GM10847 (cell line): ENCODE measurements around the gene EFNA4.

Experiments
- POLR2A ChIP-seq: IDR thresholded peaks from 2 replicates; pipeline ENCODE4 v1.6.1; 2011; ENCODE audit not compliant: insufficient read length; ENCODE audit errors: extremely low read depth

EFNA4 gene, protein sequence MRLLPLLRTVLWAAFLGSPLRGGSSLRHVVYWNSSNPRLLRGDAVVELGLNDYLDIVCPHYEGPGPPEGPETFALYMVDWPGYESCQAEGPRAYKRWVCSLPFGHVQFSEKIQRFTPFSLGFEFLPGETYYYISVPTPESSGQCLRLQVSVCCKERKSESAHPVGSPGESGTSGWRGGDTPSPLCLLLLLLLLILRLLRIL

DNA sequence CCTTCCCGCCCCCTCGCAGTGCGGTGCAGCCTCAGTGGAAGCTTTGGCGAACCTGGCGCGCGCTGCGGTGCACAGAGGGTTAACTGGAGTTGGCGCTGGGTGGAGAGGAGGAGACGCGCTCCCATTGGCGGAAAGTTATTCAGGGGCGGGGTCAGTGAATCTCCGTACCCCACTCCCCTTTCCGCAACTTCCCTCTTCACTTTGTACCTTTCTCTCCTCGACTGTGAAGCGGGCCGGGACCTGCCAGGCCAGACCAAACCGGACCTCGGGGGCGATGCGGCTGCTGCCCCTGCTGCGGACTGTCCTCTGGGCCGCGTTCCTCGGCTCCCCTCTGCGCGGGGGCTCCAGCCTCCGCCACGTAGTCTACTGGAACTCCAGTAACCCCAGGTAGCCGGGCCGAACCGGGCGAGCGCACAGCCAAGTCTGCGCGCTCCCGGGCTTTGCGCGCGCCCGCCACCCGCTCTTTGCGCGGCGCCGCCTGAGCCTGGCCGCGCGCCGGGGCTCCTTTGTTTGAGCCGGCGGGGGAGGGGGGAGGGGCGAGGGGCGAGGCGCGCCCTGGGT lies at the start of gene EFNA4:
Gene EFNA4 (plus strand): TSS at position 191 of the 561 bp plus-strand sequence. CDS start 84 bp downstream, at position 275.
- TF ChIP-seq POLR2A: peak; percentile 62

DNA sequence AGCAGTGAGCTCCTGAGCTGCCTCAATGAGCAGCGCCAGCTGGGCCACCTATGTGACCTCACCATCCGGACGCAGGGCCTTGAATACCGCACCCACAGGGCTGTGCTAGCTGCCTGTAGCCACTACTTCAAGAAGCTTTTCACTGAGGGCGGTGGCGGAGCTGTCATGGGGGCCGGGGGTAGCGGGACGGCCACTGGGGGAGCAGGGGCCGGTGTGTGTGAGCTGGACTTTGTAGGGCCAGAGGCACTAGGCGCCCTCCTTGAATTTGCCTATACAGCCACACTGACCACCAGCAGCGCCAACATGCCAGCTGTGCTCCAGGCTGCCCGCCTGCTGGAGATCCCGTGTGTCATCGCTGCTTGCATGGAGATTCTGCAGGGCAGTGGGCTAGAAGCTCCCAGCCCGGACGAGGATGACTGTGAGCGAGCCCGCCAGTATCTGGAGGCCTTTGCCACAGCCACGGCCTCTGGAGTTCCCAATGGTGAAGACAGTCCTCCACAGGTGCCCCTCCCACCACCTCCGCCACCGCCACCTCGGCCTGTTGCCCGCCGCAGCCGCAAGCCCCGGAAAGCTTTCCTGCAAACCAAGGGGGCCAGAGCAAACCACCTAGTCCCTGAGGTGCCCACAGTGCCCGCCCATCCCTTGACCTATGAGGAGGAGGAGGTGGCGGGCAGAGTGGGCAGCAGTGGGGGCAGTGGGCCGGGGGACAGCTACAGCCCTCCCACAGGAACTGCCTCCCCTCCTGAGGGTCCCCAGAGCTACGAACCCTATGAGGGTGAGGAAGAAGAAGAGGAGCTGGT lies 48.6 kb upstream of the EFNA4 start:
- no peak for TF ChIP-seq POLR2A

DNA sequence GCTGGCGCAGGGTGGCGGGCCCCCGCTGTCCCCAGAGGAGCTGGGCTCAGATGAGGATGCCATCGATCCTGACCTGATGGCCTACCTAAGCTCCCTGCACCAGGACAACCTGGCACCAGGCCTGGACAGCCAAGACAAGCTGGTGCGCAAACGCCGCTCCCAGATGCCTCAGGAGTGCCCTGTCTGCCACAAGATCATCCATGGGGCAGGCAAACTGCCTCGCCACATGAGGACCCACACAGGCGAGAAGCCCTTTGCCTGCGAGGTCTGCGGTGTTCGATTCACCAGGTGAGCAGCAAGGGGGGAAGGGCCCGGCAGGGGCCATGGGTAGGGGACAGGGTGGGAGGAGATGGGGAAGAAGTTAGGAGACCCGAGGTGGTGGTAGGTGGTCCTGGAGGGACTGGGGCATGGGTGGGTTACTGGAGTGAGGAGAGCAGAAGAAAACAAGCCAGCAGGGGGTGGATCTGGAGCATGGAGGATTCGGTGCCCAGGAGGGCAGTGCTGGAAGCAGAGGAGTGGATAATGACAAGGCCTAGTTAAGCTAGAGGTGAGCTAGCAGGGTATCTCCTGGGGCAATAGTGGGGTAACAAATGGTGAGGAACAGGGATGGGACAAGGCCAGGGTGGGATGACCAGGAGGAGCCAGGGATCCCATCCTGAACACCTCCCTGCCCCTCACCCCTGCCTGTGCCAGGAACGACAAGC lies 47.9 kb upstream of the EFNA4 start:
- no peak for TF ChIP-seq POLR2A

DNA sequence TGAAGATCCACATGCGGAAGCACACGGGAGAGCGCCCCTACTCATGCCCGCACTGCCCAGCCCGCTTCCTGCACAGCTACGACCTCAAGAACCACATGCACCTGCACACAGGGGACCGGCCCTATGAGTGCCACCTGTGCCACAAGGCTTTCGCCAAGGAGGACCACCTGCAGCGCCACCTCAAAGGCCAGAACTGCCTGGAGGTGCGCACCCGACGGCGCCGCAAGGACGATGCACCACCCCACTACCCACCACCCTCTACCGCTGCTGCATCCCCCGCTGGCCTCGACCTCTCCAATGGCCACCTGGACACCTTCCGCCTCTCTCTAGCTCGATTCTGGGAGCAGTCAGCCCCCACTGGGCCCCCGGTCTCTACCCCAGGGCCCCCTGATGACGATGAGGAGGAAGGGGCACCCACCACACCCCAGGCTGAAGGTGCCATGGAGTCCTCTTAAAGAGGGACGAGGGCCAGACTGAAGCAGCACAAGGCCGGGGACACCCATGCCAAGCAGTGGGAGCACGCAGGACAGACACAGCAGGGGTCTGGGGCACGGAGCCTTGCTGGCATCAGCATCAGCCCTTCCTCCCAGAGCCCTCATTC lies 47.2 kb upstream of the EFNA4 start:
- no peak for TF ChIP-seq POLR2A

DNA sequence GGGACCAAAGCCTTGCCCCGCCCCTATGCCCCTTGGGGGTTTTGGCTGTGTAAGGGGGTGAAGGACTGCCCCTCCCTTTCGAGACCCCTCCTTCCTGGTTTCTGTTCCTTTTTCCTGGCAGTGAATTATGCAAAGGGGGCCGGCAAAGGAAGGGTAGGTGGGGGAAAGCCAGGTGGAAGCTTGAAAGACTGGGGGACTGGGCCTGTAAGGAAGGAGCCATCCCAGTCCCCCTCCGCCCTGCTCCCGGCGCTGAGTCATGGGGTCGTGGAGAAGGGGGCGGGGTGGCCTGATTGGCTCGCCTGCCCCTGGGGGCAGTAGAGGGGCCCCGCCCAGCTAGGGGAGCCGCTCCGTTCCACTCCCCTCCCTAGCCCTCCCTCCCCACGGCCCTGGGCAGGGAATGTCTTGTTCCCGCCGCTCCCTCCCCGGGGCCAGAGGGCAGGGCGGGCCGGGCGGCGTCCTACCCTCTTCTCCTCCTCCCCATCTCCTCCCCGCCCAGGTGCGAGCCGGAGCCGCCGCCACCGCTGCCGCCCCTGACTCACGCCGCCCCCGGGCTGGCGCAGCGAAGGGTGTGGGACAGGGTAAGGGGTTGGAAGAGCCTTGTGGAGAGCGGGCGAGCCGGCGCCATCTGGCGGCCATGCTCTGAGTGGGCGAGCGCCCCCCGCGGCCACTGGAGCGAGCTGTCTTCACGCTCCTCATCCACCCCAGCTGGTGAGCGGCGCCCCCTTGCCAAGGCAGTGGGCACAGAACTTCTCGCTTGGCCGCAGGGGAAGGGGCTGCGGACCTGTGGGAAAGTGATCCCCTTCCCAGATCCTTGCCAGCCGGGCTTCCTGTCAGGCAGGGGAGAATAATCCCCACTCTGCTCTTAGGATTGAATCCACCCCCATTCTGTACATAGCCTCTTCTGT lies 46.2 kb upstream of the EFNA4 start:
- no peak for TF ChIP-seq POLR2A

DNA sequence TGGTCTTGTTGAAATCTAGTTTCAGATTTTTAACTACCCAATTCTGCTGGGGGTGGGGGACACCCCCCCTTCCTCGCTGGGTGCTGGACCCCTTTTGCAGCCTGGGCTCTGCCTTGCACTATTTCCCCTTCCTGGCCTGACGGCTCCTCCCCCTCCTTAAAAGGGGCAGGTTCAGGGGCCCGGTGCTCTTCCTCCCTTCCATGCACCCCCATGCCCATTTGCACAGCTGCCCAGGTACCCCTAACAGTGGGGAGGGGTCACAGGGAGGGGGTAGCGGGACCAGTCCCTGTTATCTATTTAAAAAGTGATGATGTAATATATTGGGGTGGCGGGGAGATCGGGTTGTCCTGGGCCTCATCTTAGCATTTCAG lies 45.6 kb upstream of the EFNA4 start:
- TF ChIP-seq POLR2A: no peak

DNA sequence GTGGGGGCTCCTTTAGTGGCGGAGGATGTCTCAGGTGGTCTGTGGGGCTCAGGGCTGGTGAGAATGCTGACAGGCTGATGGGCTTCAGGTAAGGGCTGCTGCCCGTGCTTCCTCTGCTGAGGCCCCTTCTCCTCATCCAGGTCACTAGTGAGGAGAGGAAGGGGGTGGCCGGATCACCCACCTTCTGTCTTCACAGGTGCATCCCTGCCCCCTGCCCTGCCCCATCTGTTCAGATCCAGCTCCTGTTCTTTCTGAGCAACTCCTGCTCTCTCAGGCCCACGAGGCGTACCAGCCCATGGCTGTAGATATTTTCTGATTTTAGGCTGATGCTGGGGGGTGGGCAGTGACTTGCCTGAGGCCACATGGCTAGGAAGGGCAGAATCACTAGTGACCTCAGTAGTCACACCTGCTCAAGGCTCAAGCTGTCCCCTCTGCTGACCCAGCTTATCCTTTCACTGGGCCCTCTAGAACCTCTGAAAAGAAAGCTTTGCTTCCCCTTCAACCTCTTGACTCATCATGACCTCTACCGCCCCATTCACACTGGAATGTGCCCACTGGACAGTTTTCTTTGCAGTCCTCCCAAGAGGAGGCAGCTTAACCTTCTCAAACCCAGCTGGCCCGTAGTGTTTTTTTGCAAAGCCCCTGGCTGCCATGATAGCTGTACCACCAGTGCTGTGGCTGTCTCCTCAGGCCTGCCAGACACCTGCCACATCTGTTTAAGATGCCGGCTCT lies 44.8 kb upstream of the EFNA4 start:
- TF ChIP-seq POLR2A: no peak

DNA sequence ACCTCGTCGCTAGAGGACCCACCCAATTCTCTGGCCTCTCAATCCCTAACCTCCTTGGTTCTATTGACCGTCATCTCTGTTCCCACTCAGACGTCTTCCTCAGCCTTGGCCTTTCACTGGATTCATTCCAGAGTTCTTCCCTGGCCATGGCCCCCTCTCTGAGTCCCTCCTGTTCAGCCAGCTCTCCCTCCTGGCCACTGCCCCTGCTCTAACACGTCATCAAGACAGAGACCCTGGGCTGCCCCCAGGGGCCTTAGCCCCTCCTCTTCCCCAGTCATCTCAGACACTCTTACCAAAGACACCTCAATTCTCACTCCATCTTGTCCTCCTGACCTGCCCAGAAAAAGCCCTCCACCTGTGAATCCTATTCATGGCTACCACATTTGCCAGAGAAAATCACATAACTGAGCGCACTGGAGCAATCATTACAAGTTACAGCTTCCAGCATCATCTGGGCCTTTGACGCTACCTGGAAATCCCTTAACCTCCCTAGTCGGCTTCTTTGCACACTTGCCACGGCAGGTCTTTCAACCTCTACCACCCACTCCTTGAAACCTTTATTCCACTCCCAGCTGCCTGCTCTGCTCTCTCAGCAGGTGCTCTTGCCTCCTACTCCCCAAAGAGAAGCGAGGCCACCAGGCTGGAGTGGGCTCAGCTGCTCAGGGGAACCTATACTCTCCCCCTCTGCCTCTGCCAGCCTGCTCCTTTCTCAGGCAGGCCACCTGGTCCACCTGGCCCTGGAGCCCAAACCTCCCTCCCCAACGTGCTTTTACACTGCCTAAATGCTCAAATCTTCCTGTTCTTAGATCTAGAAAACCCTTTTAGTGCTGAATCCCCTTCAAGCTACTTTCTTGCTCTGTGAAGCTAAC lies 43.9 kb upstream of the EFNA4 start:
- TF ChIP-seq POLR2A: no peak

DNA sequence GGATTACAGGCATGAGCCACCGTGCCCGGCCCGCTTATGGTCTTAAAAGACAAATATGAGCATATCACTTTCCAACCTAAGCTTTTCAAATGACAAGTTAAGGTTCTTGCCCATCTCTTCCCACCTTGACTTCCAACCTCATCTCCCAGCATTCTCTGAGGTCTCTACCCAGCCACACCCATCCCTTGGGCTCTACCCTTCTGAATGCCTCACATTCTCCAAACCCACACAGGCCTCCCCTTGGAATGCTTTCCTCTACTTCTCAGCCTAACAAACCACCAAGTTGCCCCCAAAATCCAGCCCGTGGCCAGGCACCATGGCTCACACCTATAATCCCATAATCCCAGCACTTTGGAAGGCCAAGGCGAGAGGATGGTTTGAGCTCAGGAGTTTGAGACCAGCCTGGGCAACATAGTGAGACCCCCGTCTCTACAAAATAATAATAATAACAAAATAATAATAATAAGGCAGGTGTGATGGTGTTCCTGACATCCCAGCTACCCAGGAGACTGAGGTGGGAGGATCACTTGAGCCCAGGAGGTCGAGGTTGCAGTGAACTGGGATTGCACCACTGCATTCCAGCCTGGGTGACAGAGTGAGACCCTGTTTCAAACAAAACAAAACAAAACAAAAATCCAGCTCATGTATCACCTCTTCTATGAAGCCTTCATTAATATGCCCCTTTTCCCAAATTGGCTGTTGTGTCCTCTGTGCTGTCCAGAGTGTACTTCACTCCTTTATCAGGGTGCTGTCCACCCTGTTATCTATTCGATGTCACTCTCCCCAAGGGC lies 41.2 kb upstream of the EFNA4 start:
- TF ChIP-seq POLR2A: no peak

DNA sequence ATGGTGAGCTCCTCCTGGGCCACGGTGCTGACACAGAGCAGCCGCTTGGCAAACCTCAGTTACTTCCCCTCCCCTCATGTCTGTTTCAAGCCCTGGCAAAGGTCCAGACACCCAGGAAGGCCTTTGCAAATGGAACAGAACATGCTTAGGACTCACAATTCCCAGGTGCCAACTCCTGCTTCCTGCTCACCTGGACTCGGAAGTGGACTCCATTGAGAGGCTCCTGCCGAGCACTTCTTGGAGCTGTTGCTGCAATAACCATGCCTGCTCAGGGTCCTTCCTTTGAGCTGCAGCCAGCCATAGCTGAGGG lies 40.7 kb upstream of the EFNA4 start:
- no peak for TF ChIP-seq POLR2A

DNA sequence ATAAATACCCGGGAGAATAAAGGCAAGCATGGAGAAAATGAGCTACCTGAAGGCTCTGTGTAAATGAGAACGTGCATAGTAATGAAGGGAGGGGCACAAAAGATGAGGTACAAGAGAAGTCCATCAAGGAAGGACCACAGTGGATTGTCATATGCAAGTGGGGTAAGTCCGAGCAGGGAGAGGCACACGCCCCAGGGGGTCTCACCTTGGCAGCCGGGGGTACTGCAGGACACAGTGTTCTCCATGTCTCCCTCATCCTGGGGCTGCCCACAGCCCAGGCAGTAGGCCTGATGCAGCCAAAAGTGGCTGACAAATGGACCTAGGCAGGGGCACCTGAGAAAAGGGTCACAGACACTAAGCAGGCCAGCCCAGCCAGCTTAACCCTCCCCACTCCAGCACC lies 39.9 kb upstream of the EFNA4 start:
- no peak for TF ChIP-seq POLR2A

DNA sequence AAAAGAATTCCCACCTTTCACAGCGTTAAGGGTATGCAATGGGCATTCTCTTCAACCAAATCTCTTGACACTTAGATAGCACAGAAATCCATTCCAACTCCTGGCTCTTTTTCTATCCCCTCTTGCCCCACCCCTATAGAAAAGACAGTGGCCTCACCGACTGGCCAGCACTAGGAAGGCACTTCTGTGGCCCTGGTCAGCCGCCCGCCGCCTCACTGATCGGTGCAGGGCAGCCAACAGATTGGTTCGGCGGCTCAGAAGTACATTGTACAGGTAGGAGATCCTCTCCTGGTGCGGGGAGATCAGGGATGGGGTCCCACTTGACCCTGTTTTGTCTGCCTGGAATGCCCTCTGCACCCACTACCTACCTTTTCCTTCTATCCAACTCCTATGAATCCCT lies 39.2 kb upstream of the EFNA4 start:
- no peak for TF ChIP-seq POLR2A
